HCT116 (cell line): Measurements from ENCODE around the gene PJA1. TPM values are rescaled to one million over a fixed set of nuclear protein-coding genes. Genes with fewer than 3 reads are reported as not detected.
A peak's percentile ranks its signal among the peaks of the same experiment; 100 is the strongest.

Experiments used
- ATAC-seq: fragments of 200-7000 bp; cut with Tn5 transposase; 2 replicates; pipeline ENCODE4 v1.9.1; 2020; ENCODE audit warnings: mild to moderate bottlenecking, moderate library complexity
- BruUV-seq: library from RNA; stranded (reverse); fragments of 400-500 nt; replicated peaks from 2 replicates; lab custom pipeline; 2021; lab: Mats Ljungman, UMichigan
- CTCF ChIA-PET: fragments of 300-600 bp; sonication (Branson Sonifier 250); formaldehyde crosslinking; loops from one replicate; lab custom pipeline; 2021; ENCODE audit warnings: antibody characterized with exemption; lab: Charles Lee
- POLR2A ChIA-PET: fragments of 300-600, 350-600 bp; sonication (Branson Sonifier 250); formaldehyde crosslinking; loops from one replicate; lab custom pipeline; 2021; ENCODE audit warnings: antibody characterized with exemption; lab: Charles Lee
- RAD21 ChIA-PET, 2 experiments: fragments of 300-600 bp; sonication (Branson Sonifier 250); formaldehyde crosslinking; loops; one replicate each; lab custom pipeline; 2023; ENCODE audit warnings: low total read pairs in 2 of 2; ENCODE audit not compliant: uncharacterized antibody in 2 of 2, unreplicated experiment in 2 of 2, low non-redundant PET in 1 of 2; lab: Charles Lee
- DNase-seq: peaks from one replicate; pipeline ENCODE4 v3.0.0-alpha.2; 2010; ENCODE audit warnings: low read depth, low spot score
- H2AFZ ChIP-seq: fragments of 200-600 bp; shearing (Covaris generic), sonication (generic); 2 replicates; pipeline ENCODE4 v1.6.1; 2017; ENCODE audit warnings: low read depth, mixed run types, mixed read lengths, antibody characterized with exemption, low read length; ENCODE audit not compliant: poor library complexity, severe bottlenecking
- H3K27ac ChIP-seq: 2 replicates; pipeline ENCODE4 v1.5.1; 2012; ENCODE audit warnings: low read depth, low read length
- H3K27me3 ChIP-seq: fragments of 200-600 bp; sonication (generic); 2 replicates; pipeline ENCODE4 v1.6.1; 2016; ENCODE audit warnings: mixed run types, low read length, mixed read lengths; ENCODE audit not compliant: insufficient read depth
- H3K36me3 ChIP-seq, 2 experiments: fragments of 200-500 bp in 1 of 2; fragments of 200-600 bp in 1 of 2; sonication (Bioruptor generic) in 1 of 2; sonication (generic) in 1 of 2; 2 replicates each; pipeline versions ENCODE4 v1.5.1 to v1.6.1; 2014 to 2016; ENCODE audit warnings: low read length in 2 of 2, inconsistent platforms in 1 of 2, mixed read lengths in 1 of 2, mixed run types in 1 of 2; ENCODE audit not compliant: insufficient read depth in 2 of 2, control insufficient read depth in 1 of 2
- H3K4me1 ChIP-seq, 2 experiments: fragments of 200-600 bp in 1 of 2; sonication (generic) in 1 of 2; 2 replicates each; pipeline versions ENCODE4 v1.5.1 to v1.6.1; 2012 to 2017; ENCODE audit warnings: low read length in 2 of 2, inconsistent platforms in 1 of 2, mild to moderate bottlenecking in 1 of 2, mixed read lengths in 1 of 2, mixed run types in 1 of 2, moderate library complexity in 1 of 2; ENCODE audit not compliant: insufficient read depth in 2 of 2, control insufficient read depth in 1 of 2
- H3K4me2 ChIP-seq: fragments of 200-600 bp; sonication (generic); 2 replicates; pipeline ENCODE4 v1.6.1; 2017; ENCODE audit warnings: mixed run types, low read length, mixed read lengths
- H3K4me3 ChIP-seq, 2 experiments: fragments of 200-600 bp in 1 of 2; sonication (generic) in 1 of 2; replicated peaks in 1 of 2; 2 replicates each; pipeline ENCODE4 v1.5.1; 2011 to 2016; ENCODE audit warnings: low read length in 2 of 2, control low read depth in 1 of 2, low read depth in 1 of 2, mild to moderate bottlenecking in 1 of 2, mixed read lengths in 1 of 2, mixed run types in 1 of 2
- H3K79me2 ChIP-seq: fragments of 200-600 bp; sonication (generic); 2 replicates; pipeline ENCODE4 v1.6.1; 2017; ENCODE audit warnings: mild to moderate bottlenecking, mixed run types, low read length, moderate library complexity, mixed read lengths; ENCODE audit not compliant: insufficient read depth
- H3K9ac ChIP-seq: fragments of 200-600 bp; sonication (generic); 2 replicates; pipeline ENCODE4 v1.6.1; 2016; ENCODE audit warnings: low read length, mixed read lengths
- H3K9me2 ChIP-seq: fragments of 200-600 bp; sonication (generic), shearing (Covaris generic); 2 replicates; pipeline ENCODE4 v1.6.1; 2017; ENCODE audit warnings: mixed run types, mild to moderate bottlenecking, moderate library complexity; ENCODE audit not compliant: insufficient read depth
- H3K9me3 ChIP-seq, 2 experiments: fragments of 200-500 bp in 1 of 2; fragments of 200-600 bp in 1 of 2; sonication (Bioruptor generic) in 1 of 2; sonication (generic) in 1 of 2; 2 replicates each; pipeline ENCODE4 v1.6.1; 2014 to 2017; ENCODE audit warnings: low read length in 2 of 2, mixed read lengths in 2 of 2, inconsistent platforms in 1 of 2, low read depth in 1 of 2, mild to moderate bottlenecking in 1 of 2, mixed run types in 1 of 2, moderate library complexity in 1 of 2; ENCODE audit not compliant: control insufficient read depth in 1 of 2, insufficient read depth in 1 of 2
- H4K20me1 ChIP-seq: fragments of 200-600 bp; sonication (generic), shearing (Covaris generic); 2 replicates; pipeline ENCODE4 v1.6.1; 2017; ENCODE audit warnings: mixed run types, mild to moderate bottlenecking, moderate library complexity; ENCODE audit not compliant: insufficient read depth
- CTCF ChIP-seq, 3 experiments: fragments of 200-600 bp in 1 of 3; sonication (generic) in 1 of 3; IDR thresholded peaks in 2 of 3; conservative IDR thresholded peaks in 1 of 3; 2 replicates each; pipeline ENCODE4 v1.5.1; 2012 to 2017; ENCODE audit warnings: low read depth in 2 of 3, low read length in 2 of 3, antibody characterized with exemption in 1 of 3, borderline replicate concordance in 1 of 3, control low read depth in 1 of 3, mild to moderate bottlenecking in 1 of 3, mixed read lengths in 1 of 3, mixed run types in 1 of 3, moderate library complexity in 1 of 3; ENCODE audit not compliant: insufficient read depth in 1 of 3
- FOSL1 ChIP-seq: IDR thresholded peaks from 2 replicates; pipeline ENCODE4 v1.6.1; 2012; ENCODE audit warnings: low read depth
- RAD21 ChIP-seq: IDR thresholded peaks from 2 replicates; pipeline ENCODE4 v1.6.1; 2012; ENCODE audit warnings: low read depth, mild to moderate bottlenecking
- intact Hi-C: fragments of 100-400 bp; cut with micrococcal nuclease; formaldehyde crosslinking; loops from 2 replicates; pipeline ENCODE4 v1.10.0; 2022
- total RNA-seq: library from RNA; stranded (reverse); gene quantifications from one replicate; pipeline ENCODE4 v1.2.1, GENCODE V29; 2021; ENCODE audit not compliant: unreplicated experiment
- TF ChIP-seq, protein P1 (sequence below): IDR thresholded peaks from 2 replicates; pipeline ENCODE4 v1.6.1; 2012
- TF ChIP-seq, protein P2 (sequence below): IDR thresholded peaks from 2 replicates; pipeline ENCODE4 v1.6.1; 2012; ENCODE audit warnings: low read depth

The PJA1 gene
- total RNA-seq, 1 experiment from 2014 or later: 15.7 TPM

DNA sequence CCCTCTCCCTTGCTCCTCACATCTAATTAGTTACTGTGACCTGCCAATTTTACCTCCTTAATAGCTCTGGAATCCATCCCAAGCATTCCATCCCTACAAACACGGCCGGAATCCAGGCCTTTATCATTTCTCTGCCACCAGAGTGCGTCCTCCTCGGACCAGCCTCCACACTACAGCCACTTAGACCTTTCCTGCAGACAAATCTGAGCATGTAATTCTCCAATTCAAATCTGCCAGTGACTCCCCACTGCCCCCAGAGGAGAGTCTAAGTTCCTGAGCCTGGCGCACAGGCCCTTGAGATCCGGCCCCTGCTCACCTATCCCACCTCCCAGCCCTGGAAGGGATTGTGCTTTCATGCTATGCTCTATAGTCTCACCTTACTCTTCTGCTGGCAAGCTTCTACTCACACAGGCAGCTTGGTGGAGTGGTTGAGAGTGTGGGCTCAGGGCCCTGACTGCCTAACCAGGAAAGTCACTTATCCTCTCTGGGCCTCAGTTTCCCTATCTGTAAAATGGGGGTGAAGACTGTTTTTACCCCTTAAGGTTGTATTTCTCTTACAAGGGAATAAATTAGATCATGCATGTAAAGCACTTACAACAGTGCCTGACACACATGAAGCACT is 31.2 kb downstream of the PJA1 start:
- Histone ChIP-seq H3K9me3 (no peaks in the 10 kb centered on the region), H3K4me3 (no peak overlapping the region), H2AFZ (no peak overlapping the region), H3K4me1 (0 out of 4 replicates have a peak, but pooled peaks cover 0 to 4% of the 10 kb centered on the region in 2 experiments), H3K27ac (no peak overlapping the region), H3K27me3 (no peaks in the 10 kb centered on the region), H4K20me1 (no peaks in the 10 kb centered on the region), H3K4me2 (no peak overlapping the region; the same call in 1 of the 2 replicates), H3K79me2 (no peaks in the 10 kb centered on the region), H3K36me3 (no peaks in the 10 kb centered on the region), H3K9ac (no peak overlapping the region), H3K9me2 (no peaks in the 10 kb centered on the region)
- DNase-seq (peak; percentile 72), ATAC-seq (peak; percentile 99)
- TF ChIP-seq FOSL1 (no peak), RAD21 (peak; percentile 69), CTCF (IDR thresholded peaks at IDR 0.05 in 2 of 3, conservative IDR thresholded peaks at IDR 0.05 in 1 of 3; ENCODE audit: borderline replicate concordance in 1 of 3, insufficient read depth in 1 of 3, low read depth in 2 of 3, low read length in 2 of 3) (peak; percentile 67 to 90 (median 73))
- TF ChIP-seq, protein P1, sequence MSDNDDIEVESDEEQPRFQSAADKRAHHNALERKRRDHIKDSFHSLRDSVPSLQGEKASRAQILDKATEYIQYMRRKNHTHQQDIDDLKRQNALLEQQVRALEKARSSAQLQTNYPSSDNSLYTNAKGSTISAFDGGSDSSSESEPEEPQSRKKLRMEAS: 0 out of 2 replicates have a peak, but pooled peaks have one; percentile 10
- TF ChIP-seq, protein P2, sequence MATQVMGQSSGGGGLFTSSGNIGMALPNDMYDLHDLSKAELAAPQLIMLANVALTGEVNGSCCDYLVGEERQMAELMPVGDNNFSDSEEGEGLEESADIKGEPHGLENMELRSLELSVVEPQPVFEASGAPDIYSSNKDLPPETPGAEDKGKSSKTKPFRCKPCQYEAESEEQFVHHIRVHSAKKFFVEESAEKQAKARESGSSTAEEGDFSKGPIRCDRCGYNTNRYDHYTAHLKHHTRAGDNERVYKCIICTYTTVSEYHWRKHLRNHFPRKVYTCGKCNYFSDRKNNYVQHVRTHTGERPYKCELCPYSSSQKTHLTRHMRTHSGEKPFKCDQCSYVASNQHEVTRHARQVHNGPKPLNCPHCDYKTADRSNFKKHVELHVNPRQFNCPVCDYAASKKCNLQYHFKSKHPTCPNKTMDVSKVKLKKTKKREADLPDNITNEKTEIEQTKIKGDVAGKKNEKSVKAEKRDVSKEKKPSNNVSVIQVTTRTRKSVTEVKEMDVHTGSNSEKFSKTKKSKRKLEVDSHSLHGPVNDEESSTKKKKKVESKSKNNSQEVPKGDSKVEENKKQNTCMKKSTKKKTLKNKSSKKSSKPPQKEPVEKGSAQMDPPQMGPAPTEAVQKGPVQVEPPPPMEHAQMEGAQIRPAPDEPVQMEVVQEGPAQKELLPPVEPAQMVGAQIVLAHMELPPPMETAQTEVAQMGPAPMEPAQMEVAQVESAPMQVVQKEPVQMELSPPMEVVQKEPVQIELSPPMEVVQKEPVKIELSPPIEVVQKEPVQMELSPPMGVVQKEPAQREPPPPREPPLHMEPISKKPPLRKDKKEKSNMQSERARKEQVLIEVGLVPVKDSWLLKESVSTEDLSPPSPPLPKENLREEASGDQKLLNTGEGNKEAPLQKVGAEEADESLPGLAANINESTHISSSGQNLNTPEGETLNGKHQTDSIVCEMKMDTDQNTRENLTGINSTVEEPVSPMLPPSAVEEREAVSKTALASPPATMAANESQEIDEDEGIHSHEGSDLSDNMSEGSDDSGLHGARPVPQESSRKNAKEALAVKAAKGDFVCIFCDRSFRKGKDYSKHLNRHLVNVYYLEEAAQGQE: no peak
- BruUV-seq: no TSS peak
- RAD21 ChIA-PET: interaction anchor here in 1 of 2 experiments (1.0 kb wide), 1 partner anchor 306 kb away, joined by 3 read pairs; no protein-coding TSS in a partner anchor
- intact Hi-C loops: loop anchor here (5.0 kb wide), 2 partner anchors 88 to 307 kb away; partner anchors contain the start of gene EFNB1
- CTCF ChIA-PET: interaction anchor here (0.6 to 1.6 kb wide), 4 partner anchors 19 to 305 kb away, joined by 3 to 6 read pairs (median 4); partner anchors contain the start of gene EFNB1
- POLR2A ChIA-PET: interaction anchor here (1.0 kb wide), 1 partner anchor 305 kb away, joined by 4 read pairs; the partner anchor contains the start of gene EFNB1
